GM19240 (cell line): ENCODE results near the gene LYZL4.

Experiments used
- DNase-seq: peaks from one replicate; pipeline ENCODE4 v3.0.0; 2011; ENCODE audit warnings: low spot score; ENCODE audit not compliant: insufficient read length

Gene LYZL4

DNA sequence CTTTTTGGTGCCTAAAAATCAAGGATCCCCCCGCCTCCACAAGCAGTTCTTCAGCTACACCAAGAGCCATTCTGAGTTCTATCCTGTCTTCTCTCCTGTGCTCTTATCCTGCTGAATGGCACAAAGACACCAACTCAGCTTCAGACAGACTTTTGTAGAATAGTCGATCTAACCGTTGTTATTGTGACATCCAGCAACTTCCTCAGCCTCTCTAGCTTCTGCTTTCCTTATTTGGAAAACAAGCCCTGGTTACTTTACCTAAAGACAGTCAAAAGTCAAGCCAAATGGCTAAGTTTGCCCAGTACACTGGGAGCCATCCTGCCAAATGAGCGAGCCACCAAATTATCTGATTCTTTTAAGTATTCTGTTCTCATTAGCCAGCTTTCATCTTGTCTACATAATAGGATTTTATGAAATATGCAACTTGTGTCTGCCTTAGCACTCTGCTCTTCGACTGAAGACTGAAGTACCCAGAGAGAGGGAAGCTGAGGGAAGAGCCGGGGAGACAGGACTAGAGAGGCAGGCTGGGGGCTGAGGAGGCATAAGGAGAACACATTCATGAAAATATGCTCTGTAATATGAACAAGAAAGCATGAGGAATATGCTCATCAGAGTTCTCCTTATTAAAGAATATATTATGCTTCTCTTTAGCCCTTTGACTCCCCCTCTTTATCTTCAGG, 35.1 kb downstream of the LYZL4 start:
- DNase-seq: no peak

GRCh38 chr3:42371776-42372175, 38.6 kb downstream of the LYZL4 start:
- no peak for DNase-seq

DNA sequence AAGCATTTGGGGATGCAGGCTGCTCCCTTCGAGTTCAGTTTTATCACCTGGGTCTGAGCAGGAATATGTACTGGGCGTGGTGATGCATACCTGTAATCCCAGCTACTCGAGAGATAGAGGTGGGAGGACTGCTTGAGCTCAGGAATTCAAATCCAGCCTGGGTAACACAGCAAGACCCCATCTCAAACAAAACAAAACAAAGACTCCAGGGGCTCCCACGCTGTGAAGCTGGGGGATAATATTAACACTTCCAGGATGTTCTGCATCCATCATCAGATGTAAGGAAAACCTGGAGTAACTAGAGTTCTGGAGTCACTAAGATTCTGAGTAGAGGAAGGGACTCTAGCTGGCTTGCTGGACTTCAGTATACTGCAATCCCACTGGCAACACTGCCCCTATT, 40.6 kb downstream of the LYZL4 start:
- no peak for DNase-seq

DNA sequence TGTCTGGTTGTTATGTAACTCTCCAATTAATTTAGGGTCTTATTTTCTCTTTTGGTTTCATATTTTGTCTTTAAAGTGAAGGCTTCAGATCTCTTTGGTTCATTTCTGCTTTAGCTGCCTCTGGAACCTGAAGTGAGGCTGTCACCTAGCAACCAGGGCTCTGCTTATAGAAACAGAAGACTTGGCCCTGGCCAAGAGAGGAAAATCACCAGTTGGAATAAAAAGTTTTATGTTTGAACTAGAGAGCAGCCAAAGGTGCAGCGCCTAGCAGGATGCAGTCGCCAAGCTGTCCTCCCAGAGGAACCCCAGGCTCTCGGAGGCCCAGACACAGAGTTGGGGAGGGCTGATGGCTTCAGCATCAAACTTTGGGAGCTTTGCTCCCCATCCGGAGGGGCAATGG, 41.1 kb downstream of the LYZL4 start:
- no peak for DNase-seq

DNA sequence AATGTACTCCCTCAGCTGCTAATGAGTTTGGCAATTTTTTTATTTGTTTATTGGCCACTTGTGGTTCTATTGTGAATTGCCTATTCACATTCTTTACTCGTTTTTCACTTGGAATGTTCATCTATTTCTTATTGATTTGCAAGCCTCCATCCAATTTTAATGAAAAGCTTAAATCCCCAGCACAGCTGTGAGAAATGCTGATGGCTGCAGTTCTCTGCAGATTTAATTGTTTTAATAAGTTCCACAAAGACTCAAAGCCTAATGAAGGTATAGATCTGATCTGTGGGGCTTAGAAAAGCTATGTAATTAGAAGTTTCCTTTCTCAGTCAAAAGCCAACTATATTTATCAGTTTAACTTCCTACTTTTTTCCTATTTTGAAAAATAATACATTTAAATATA, 41.5 kb downstream of the LYZL4 start:
- no peak for DNase-seq

GRCh38 chr3:42367903-42368302, 42.5 kb downstream of the LYZL4 start:
- DNase-seq: no peak

DNA sequence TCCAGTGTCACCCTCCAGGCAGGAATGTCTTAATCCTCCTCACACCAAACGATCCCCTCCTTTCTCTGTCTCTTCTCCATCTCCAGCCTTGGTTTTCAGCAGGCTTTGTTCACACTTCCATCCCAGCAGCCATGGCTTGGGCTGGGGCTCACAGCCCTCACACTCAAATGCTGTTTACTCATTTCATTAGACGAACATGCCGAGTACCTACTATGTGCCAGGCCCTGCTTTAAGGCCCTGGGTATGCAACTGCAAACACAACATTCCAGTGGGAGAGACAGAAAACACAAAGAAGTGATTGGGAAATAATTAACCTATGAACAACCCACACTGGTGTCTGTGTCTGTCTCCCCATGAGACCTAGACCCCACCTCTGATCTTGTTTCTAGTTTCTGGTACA, 43.9 kb downstream of the LYZL4 start:
- DNase-seq: no peak

- DNase-seq: no peak
These were observed 53.1 kb downstream of the LYZL4 start for GRCh38 chr3:42357335-42357734.

DNA sequence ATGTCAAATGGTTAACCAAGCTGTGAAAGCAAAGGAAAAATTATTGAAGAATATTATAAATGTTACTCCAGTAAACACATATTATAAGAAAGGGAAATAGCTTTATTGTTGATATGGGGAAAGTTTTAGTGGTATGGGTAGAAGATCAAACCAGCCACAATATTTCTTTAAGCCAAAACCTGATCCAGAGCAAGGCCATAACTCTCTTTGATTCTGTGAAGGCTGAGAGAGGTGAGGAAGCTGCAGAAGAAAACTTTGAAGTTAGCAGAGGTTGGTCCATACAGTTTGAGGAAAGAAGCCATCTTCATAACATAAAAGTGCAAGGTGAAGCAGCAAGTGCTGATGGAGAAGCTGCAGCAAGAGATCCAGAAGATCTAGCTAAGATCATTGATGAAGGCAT, 54.8 kb downstream of the LYZL4 start:
- no peak for DNase-seq

DNA sequence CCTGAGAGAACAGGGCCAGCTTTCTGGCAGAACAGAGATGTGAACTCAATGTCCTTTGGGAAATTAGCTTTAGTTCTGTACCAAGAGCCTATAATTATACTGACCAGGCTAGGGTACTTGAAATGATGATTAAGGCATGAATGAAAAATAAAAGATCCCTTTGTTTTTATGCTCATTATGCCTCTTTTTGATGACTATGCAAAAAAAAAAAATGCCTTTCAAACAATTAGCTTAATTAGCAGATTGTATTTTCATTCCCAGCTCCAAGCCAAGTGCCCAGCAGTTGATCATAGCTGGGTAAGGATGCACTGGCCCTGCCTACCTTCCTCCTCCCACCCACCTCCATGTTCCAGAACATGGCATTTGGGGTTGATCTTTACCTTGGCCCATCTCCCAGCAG, 56.8 kb downstream of the LYZL4 start:
- no peak for DNase-seq

- DNase-seq: no peak
These were observed 59.2 kb downstream of the LYZL4 start for GRCh38 chr3:42351207-42351606.

DNA sequence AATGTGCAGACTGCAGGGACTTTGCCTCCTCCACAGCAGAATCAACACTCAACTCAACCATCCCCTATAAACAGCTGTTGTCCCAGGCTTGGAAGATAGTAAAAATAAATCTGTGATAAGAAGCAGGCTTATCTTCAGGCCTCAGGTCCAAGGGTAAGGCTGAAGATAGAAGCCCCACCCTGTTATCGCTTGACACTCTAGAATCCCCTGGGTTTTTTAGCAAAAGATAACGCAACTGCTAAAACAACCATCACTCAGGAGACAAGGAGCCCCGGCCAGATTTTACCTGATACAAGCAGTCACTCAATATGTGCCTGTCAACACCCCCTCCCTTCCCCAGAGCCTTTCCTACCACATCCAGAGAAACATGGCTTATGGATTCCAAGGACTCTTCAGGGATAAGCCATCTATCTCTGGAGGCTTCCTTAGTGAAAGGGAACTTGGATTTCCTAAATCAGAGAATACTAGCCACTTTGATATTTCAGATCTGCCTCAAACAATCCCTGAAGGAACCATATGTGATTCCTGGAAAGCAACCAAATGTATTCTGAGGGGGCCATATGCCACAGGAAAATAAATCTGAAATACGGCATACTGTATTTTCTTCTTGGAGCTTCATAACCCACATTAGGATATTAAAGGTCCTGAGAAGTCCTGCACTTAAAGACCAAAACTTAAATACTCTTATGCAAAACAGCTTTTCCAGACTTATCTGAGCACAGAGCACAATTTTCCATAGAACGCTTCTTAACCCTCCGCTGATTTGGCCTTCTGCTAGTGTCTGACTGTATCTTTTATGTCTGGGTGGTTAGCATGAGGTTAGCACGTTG, 60.4 kb downstream of the LYZL4 start:
- no peak for DNase-seq

DNA sequence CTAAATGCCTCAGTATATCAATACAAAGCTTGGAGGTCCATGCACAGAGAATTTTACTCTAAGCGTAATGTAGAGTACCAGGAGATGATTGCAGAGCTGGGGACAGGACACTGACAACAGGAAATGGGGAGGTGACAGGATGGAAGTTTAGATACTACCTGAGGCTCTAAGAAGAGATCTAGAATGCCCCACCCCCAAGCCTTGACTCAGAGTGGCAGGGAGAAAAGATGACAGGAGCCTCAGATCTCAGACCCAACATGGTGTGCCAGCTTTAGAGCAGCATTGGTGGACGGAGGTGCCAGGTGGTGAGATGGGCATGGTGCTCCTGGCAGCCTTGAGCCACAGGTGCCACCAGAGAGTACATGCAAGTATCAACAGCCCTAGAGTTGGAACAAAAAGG, 62.5 kb downstream of the LYZL4 start:
- no peak for DNase-seq
